Urinary bladder (tissue), 4 donors: ENCODE results near the gene ACP4. TPM values are rescaled to one million over a fixed set of nuclear protein-coding genes. Genes with fewer than 3 reads are reported as not detected.
"Not testable (repeated sequence)": the region's sequence is repeated elsewhere in the genome, so short reads cannot be mapped to it uniquely, and the experiment has no call there.

Experiments
- DNase-seq: peaks from one replicate; pipeline ENCODE4 v3.0.0-alpha.2; 2015; ENCODE audit errors: extremely low spot score
- H3K27ac ChIP-seq: one replicate; pipeline ENCODE4 v1.5.1; 2013; ENCODE audit warnings: low read depth, mild to moderate bottlenecking, moderate library complexity
- H3K36me3 ChIP-seq: one replicate; pipeline ENCODE4 v1.6.1; 2013; ENCODE audit warnings: mild to moderate bottlenecking, moderate library complexity; ENCODE audit not compliant: insufficient read depth
- H3K4me1 ChIP-seq: one replicate; pipeline ENCODE4 v1.6.1; 2013; ENCODE audit warnings: mild to moderate bottlenecking, moderate library complexity; ENCODE audit not compliant: insufficient read depth
- H3K4me3 ChIP-seq: one replicate; pipeline ENCODE4 v1.5.1; 2013; ENCODE audit warnings: low read depth, low read length
- WGBS: extraction: QIAGEN DNeasy Blood & Tissue Kit; methylation state at CpG from one replicate; pipeline ENCODE4 v1.1.7; 2013; 5-methylcytosine and 5-hydroxymethylcytosine counted together
- polyA plus RNA-seq: library from polyadenylated mRNA; stranded (reverse); fragments of 200-250 nt; gene quantifications from one replicate; pipeline ENCODE4 v1.2.3, GENCODE V29; 2013
- total RNA-seq: library from RNA; depleted of rRNA; stranded (reverse); fragments of >200 nt; gene quantifications from one replicate; pipeline ENCODE4 v1.2.3, GENCODE V29; 2014
- donor health status: healthy with polysubstance abuse.
- donor health status: healthy.

ACP4 gene
- total and polyA plus RNA-seq, 2 donors = not detected

- H3K36me3 ChIP-seq = no peaks in the 10 kb centered on the region
- WGBS = 69% methylated on average over 7 of the region's 7 CpGs
- no peak overlapping the region for H3K27ac ChIP-seq
- H3K4me1 ChIP-seq = no peaks in the 10 kb centered on the region
- DNase-seq = no peak
- no peak overlapping the region for H3K4me3 ChIP-seq
Observed at GRCh38 chr19:50764409-50764808, 25.8 kb upstream of the ACP4 start.

GRCh38 chr19:50766746-50767145 is 23.5 kb upstream of the ACP4 start:
- H3K27ac ChIP-seq, H3K36me3 ChIP-seq, H3K4me3 ChIP-seq, DNase-seq, H3K4me1 ChIP-seq: not testable (repeated sequence)
- 69% methylated on average over 12 of the region's 12 CpGs for WGBS

DNA sequence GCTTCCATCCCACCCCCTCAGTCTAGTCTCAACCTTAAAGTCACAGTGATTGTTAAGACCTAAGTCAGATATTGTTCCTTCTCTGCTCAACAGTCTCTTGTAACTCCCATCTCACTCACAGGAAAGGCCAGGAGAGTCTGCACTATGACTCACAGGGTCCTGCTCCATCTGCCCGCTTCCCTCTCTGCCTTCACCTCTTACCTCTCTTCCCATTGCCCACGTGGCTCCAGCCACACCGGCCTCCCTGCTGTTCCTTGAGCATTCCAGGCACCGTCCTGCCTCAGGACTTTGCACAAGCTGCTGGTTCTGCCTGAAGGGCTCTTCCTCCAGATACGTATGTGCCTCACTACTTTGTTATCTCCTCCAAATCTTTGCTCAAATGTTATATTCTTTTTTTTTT is 23.0 kb upstream of the ACP4 start:
- not testable (repeated sequence) for H3K27ac ChIP-seq, H3K4me3 ChIP-seq, H3K4me1 ChIP-seq, H3K36me3 ChIP-seq, DNase-seq
- 34% methylated on average over 5 of the region's 5 CpGs for WGBS

DNA sequence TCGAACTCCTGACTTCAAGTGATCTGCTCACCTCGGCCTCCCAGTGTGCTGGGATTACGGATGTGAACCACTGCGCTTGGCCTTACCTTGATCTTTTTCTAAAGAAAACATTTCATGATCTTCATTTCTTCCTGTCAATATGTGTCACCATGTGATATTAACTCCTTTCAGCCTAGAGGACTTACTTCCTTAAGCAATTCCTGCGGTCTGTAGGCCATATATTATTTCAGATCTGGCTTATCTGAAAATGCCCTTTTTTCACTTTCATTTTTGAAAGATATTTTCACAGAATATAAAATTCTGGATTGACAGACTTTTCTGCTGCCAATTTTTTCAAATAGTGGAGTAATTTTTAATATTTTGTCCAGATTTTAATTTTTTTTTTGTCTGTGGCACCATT is 21.9 kb upstream of the ACP4 start:
- WGBS = 77% methylated on average over 5 of the region's 5 CpGs

DNA sequence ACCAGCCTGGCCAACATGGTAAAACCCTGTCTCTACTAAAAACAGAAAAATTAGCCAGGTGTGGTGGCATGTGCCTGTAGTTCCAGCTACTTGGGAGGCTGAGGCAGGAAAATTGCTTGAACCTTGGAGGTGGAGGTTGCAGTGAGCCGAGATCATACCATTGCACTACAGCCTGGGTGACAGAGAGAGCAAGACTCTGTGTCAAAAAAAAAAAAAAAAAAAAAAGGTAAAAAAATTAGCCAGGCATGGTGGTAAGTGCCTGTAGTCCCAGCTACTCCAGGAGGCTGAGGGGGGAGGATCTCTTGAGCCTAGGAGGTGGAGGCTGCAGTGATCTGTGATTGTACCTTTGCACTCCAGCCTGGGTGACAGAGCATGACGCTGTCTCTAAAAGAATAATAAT is 20.1 kb upstream of the ACP4 start, which contains the start of gene GPR32:
TSS of gene GPR32 (plus strand) at position 301 of the 400 bp plus-strand sequence. CDS start 137 bp downstream, outside the sequence.
- H3K4me3 ChIP-seq, DNase-seq, H3K36me3 ChIP-seq, H3K27ac ChIP-seq, H3K4me1 ChIP-seq: not testable (repeated sequence)
- WGBS = 80% methylated on average over 2 of the region's 2 CpGs

More for the DNA sequence above, 21.9 kb upstream of the ACP4 start:
- Histone ChIP-seq H3K4me1 (no peaks in the 10 kb centered on the region), H3K27ac (no peak overlapping the region), H3K4me3 (no peak overlapping the region), H3K36me3 (no peaks in the 10 kb centered on the region)
- no peak for DNase-seq

DNA sequence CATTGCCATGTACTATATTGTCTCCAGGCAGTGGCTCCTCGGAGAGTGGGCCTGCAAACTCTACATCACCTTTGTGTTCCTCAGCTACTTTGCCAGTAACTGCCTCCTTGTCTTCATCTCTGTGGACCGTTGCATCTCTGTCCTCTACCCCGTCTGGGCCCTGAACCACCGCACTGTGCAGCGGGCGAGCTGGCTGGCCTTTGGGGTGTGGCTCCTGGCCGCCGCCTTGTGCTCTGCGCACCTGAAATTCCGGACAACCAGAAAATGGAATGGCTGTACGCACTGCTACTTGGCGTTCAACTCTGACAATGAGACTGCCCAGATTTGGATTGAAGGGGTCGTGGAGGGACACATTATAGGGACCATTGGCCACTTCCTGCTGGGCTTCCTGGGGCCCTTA is 19.3 kb upstream of the ACP4 start:
- H3K27ac ChIP-seq = no peak overlapping the region
- 87% methylated on average over 13 of the region's 13 CpGs for WGBS
- H3K36me3 ChIP-seq = no peaks in the 10 kb centered on the region
- H3K4me3 ChIP-seq = no peak overlapping the region
- no peak for DNase-seq
- H3K4me1 ChIP-seq = no peaks in the 10 kb centered on the region

GRCh38 chr19:50772476-50772875 is 17.7 kb upstream of the ACP4 start:
- Histone ChIP-seq H3K27ac (no peak overlapping the region), H3K36me3 (no peaks in the 10 kb centered on the region), H3K4me3 (no peak overlapping the region), H3K4me1 (no peaks in the 10 kb centered on the region)
- no peak for DNase-seq
- 60% methylated on average over 2 of the region's 2 CpGs for whole genome bisulfite sequencing

- WGBS = 84% methylated on average over 3 of the region's 3 CpGs
- not testable (repeated sequence) for H3K4me3 ChIP-seq, H3K4me1 ChIP-seq, H3K36me3 ChIP-seq, DNase-seq, H3K27ac ChIP-seq
Observed at GRCh38 chr19:50772912-50773311, 17.3 kb upstream of the ACP4 start.

DNA sequence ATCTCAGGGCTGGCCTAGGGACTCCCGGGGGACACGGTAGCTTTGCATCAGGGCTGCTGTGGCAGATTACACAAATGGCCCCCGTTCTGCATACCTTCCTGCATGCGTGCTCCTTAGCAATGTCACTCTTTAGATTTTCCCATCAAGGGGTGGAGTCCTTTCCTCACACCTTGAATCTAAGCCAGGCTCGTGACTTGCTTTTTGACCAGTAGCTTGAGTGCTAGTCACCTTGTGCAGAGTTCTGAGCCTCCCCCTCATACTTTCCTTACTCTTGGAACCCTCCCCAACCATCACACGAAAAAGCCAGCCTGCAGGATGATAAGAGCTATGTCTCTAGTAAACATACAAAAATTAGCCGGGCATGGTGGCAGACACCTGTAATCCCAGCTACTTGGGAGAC is 16.8 kb upstream of the ACP4 start:
- not testable (repeated sequence) for H3K4me3 ChIP-seq, H3K36me3 ChIP-seq, H3K4me1 ChIP-seq, H3K27ac ChIP-seq, DNase-seq
- WGBS = 49% methylated on average over 7 of the region's 7 CpGs

DNA sequence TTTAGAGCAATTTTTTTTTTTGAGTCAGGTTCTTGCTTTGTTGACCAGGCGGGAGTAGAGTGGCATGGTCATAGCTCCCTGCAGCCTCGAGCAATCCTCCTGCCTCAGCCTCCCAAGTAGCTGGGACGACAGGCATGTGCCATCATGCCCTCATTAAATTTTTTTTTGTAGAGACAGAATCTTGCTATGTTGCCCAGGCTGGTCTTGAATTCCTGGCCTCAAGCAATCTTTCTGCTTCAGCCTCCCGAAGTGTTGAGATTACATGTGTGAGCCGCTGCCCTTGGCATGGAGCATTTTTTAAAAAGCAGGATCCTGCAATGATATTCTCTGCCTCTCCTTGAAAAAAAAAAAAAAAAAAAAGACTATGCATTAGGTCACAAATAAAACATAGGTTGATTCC is 14.1 kb upstream of the ACP4 start:
- Histone ChIP-seq H3K36me3 (no peaks in the 10 kb centered on the region), H3K4me3 (no peak overlapping the region), H3K4me1 (no peaks in the 10 kb centered on the region), H3K27ac (no peak overlapping the region)
- WGBS = 85% methylated on average over 5 of the region's 5 CpGs
- no peak for DNase-seq

DNA sequence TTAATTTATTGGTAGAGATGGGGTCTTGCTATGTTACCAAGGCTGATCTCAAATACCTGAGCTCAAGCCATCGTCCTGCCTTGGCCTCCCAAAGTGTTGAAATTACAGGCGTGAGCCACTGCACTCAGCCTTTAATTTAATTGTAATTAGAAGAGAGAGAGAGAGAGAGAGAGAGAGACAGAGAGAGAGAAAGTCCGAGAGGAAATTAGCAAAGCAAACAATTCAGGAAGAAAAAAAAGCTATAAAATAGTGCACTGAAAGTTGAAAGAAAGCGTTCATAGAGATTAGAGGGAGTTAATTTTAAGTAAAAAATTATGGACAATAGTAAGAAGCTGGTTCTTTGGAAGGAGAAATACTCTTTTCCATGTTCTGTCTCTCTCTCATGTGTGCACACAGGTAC is 13.0 kb upstream of the ACP4 start:
- Histone ChIP-seq H3K4me3 (no peak overlapping the region), H3K4me1 (no peaks in the 10 kb centered on the region), H3K27ac (no peak overlapping the region), H3K36me3 (no peaks in the 10 kb centered on the region)
- 44% methylated on average over 4 of the region's 4 CpGs for WGBS
- DNase-seq = no peak

GRCh38 chr19:50777830-50778303 is 12.3 kb upstream of the ACP4 start:
- DNase-seq = no peak
- no peak overlapping the region for H3K27ac ChIP-seq
- no peaks in the 10 kb centered on the region for H3K36me3 ChIP-seq
- H3K4me1 ChIP-seq = no peaks in the 10 kb centered on the region
- no peak overlapping the region for H3K4me3 ChIP-seq
- 1% methylated on average over 30 of the region's 30 CpGs for WGBS

DNA sequence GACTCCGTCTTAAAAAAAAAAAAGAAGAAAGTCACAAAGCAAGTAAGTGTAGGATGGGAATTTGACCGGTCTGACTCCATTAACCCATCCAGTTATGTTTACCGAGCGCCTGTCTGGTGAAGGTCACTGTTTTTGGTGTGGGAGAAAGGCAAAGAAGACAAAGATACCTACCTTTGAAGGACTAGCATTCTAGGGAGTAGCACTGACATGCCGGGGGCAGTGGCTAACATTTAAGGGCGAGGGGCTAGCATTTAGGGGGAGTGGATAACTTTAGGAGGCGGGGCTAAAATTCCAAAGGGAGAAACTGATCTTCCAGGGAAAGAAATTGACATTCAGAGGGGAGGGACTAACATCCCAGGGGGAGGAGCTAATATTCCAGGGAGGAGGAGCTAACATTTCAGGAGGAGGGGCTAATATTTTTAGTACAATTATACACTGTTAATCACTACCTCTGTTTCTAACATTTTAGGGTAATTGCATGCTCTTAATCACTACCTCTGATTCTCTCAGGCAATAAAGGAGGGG is 11.2 kb upstream of the ACP4 start:
- Histone ChIP-seq H3K4me3 (no peak overlapping the region), H3K27ac (no peak overlapping the region), H3K36me3 (no peaks in the 10 kb centered on the region), H3K4me1 (no peaks in the 10 kb centered on the region)
- no peak for DNase-seq
- 57% methylated on average over 7 of the region's 7 CpGs for WGBS

DNA sequence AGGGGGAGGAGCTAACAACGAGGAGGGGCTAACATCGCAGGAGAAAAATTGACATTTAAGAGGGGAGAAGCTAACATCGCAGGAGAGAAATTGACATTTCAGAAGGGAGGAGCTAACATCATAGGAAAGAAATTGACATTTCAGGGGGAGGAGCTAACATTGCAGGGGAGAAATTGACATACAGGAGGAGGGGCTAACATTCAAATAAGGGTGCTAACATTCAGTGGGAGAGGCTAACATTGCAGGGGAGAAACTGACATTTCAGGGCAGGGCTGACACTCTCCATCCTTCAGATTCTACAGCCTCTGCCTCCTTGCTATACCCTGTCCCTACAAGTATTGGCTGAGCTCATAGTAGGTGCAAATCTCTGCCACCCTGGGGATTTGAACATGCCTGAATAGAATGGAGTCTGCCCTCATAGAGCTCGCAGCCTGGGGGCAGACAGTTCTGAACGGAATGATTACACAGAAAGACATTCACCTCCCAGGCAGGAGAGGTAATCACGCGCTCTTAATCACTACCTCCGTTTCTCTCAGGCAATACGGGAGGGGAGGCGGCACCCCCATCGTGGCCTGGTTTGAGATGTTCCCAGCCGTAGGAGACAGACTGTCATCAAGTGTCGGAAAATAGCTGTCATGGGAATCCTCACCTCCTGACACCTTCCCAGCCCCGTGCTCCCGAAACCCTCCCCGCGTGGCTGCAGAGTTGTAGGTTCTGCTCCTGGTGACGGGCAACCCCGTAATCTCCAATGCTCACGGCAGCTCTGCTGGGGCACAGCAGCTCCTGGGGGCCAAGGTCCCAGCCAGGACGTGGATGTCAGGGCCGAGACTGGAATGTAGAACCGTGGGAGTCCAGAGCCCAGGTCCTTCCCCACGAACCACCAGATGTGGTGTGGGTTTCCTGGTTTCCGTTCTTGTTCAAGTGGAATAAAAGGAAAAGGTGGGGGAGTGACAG is 10.4 kb upstream of the ACP4 start:
- H3K4me1 ChIP-seq = no peaks in the 10 kb centered on the region
- no peak overlapping the region for H3K4me3 ChIP-seq
- no peak overlapping the region for H3K27ac ChIP-seq
- DNase-seq = no peak
- 34% methylated on average over 25 of the region's 25 CpGs for WGBS
- H3K36me3 ChIP-seq = no peaks in the 10 kb centered on the region
